Endodermal cell (in vitro differentiated cells): ENCODE measurements around the gene HDAC4. TPM values are rescaled to one million over a fixed set of nuclear protein-coding genes. Genes with fewer than 3 reads are reported as not detected.

Experiments
- DNase-seq: peaks from one replicate; pipeline ENCODE4 v3.0.0-alpha.2; 2017
- H3K27ac ChIP-seq: 2 replicates; pipeline ENCODE4 v1.5.1; 2013; ENCODE audit warnings: mild to moderate bottlenecking, low read depth, low read length, moderate library complexity
- H3K27me3 ChIP-seq: 2 replicates; pipeline ENCODE4 v1.6.1; 2013; ENCODE audit warnings: mild to moderate bottlenecking, low read length, moderate library complexity; ENCODE audit not compliant: insufficient read depth, control insufficient read depth, poor library complexity, severe bottlenecking
- H3K36me3 ChIP-seq: 2 replicates; pipeline ENCODE4 v1.7.0; 2013; ENCODE audit warnings: mild to moderate bottlenecking, low read length, moderate library complexity; ENCODE audit not compliant: control insufficient read depth, insufficient read depth
- H3K4me1 ChIP-seq: one replicate; pipeline ENCODE4 v1.7.0; 2013; ENCODE audit warnings: low read length; ENCODE audit not compliant: control insufficient read depth, insufficient read depth
- H3K4me3 ChIP-seq: 2 replicates; pipeline ENCODE4 v1.5.1; 2013; ENCODE audit warnings: mild to moderate bottlenecking, low read length, moderate library complexity
- H3K9ac ChIP-seq: 2 replicates; pipeline ENCODE4 v1.6.1; 2013; ENCODE audit warnings: mild to moderate bottlenecking, low read length, moderate library complexity; ENCODE audit not compliant: poor library complexity, severe bottlenecking; ENCODE audit errors: extremely low read depth
- H3K9me3 ChIP-seq: 2 replicates; pipeline ENCODE4 v1.6.1; 2013; ENCODE audit warnings: mild to moderate bottlenecking, low read length, moderate library complexity; ENCODE audit not compliant: control insufficient read depth
- H3K27ac Mint-ChIP-seq: 2 replicates; pipeline ENCODE4 v1.8.0; 2020; ENCODE audit warnings: mixed read lengths
- H3K27me3 Mint-ChIP-seq: 2 replicates; pipeline ENCODE4 v1.8.0; 2021; ENCODE audit warnings: mild to moderate bottlenecking, mixed read lengths; ENCODE audit not compliant: insufficient read depth
- H3K36me3 Mint-ChIP-seq: 2 replicates; pipeline ENCODE4 v1.8.0; 2020; ENCODE audit warnings: low read depth, mixed read lengths
- H3K4me1 Mint-ChIP-seq: 2 replicates; pipeline ENCODE4 v1.8.0; 2020; ENCODE audit warnings: mixed read lengths
- H3K4me3 Mint-ChIP-seq: 2 replicates; pipeline ENCODE4 v1.8.0; 2020; ENCODE audit warnings: mild to moderate bottlenecking, moderate library complexity, mixed read lengths
- H3K9me3 Mint-ChIP-seq: 2 replicates; pipeline ENCODE4 v1.8.0; 2020; ENCODE audit warnings: mild to moderate bottlenecking, mixed read lengths
- CTCF ChIP-seq: fragments of 200-600 bp; sonication (generic); conservative IDR thresholded peaks from 2 replicates; pipeline ENCODE4 v1.5.0; 2021; ENCODE audit warnings: antibody characterized with exemption, mild to moderate bottlenecking
- WGBS, 2 experiments: methylation state at CpG; one replicate each; pipeline versions ENCODE4 v1.1.5 to v1.1.7; 2013; ENCODE audit warnings: missing lambda C conversion rate in 2 of 2, mixed read lengths in 1 of 2; ENCODE audit not compliant: insufficient coverage in 1 of 2, insufficient read length in 1 of 2; 5-methylcytosine and 5-hydroxymethylcytosine counted together
- total RNA-seq, 2 donors: library from RNA; stranded (reverse); fragmentation: NEBNext Ultra II Directional in 1 of 2; extraction: Animal tissue kit (Norgen Biotek cat#: 25700) in 1 of 2; gene quantifications; 2 replicates in 1 of 2; 3 replicates in 1 of 2; pipeline ENCODE4 v1.2.1, GENCODE V29; 2021

The HDAC4 gene
- total RNA-seq, 2 donors from 2014 or later, result 45.7 to 51.2 TPM

- H3K27ac ChIP-seq, result no peak overlapping the region
- no peaks in the 10 kb centered on the region for H3K27me3 ChIP-seq
- H3K4me1 Mint-ChIP-seq, result no peaks in the 10 kb centered on the region
- H3K36me3 Mint-ChIP-seq, result peaks cover 54% of the 10 kb centered on the region
- WGBS, 2 experiments, result 90 to 94% methylated on average over 1 to 6 of the region's 6 CpGs
- H3K9ac ChIP-seq, result no peak overlapping the region
- no peak overlapping the region for H3K4me3 ChIP-seq
- H3K4me1 ChIP-seq, result no peaks in the 10 kb centered on the region
- no peaks in the 10 kb centered on the region for H3K9me3 ChIP-seq
- H3K36me3 ChIP-seq, result peaks cover 5% of the 10 kb centered on the region
- no peak overlapping the region for H3K27ac Mint-ChIP-seq
- DNase-seq, result no peak
- no peaks in the 10 kb centered on the region for H3K9me3 Mint-ChIP-seq
- TF ChIP-seq CTCF, result no peak
- H3K27me3 Mint-ChIP-seq, result no peaks in the 10 kb centered on the region
- H3K4me3 Mint-ChIP-seq, result no peak overlapping the region
These were observed 264.1 kb downstream of the HDAC4 start for GRCh38 chr2:239136762-239137161.

GRCh38 chr2:239136203-239136602 is 264.6 kb downstream of the HDAC4 start:
- peaks cover 5% of the 10 kb centered on the region for H3K36me3 ChIP-seq
- Mint-ChIP-seq H3K9me3 (no peaks in the 10 kb centered on the region), H3K4me1 (no peaks in the 10 kb centered on the region), H3K27me3 (no peaks in the 10 kb centered on the region), H3K27ac (no peak overlapping the region), H3K4me3 (no peak overlapping the region), H3K36me3 (peaks cover 55% of the 10 kb centered on the region)
- no peak for DNase-seq
- no peak overlapping the region for H3K4me3 ChIP-seq
- no peak overlapping the region for H3K9ac ChIP-seq
- WGBS, 2 experiments, result 74 to 90% methylated on average over 3 of the region's 3 CpGs
- H3K4me1 ChIP-seq, result no peaks in the 10 kb centered on the region
- H3K27ac ChIP-seq, result no peak overlapping the region
- H3K27me3 ChIP-seq, result no peaks in the 10 kb centered on the region
- TF ChIP-seq CTCF, result no peak
- no peaks in the 10 kb centered on the region for H3K9me3 ChIP-seq

- Histone ChIP-seq H3K4me1 (no peaks in the 10 kb centered on the region), H3K27me3 (no peaks in the 10 kb centered on the region), H3K36me3 (peaks cover 5% of the 10 kb centered on the region), H3K9me3 (no peaks in the 10 kb centered on the region), H3K9ac (no peak overlapping the region), H3K27ac (no peak overlapping the region), H3K4me3 (no peak overlapping the region)
- 93 to 95% methylated on average over 9 to 10 of the region's 10 CpGs for WGBS, 2 experiments
- peaks cover 55% of the 10 kb centered on the region for H3K36me3 Mint-ChIP-seq
- H3K4me1 Mint-ChIP-seq, result no peaks in the 10 kb centered on the region
- H3K9me3 Mint-ChIP-seq, result no peaks in the 10 kb centered on the region
- no peaks in the 10 kb centered on the region for H3K27me3 Mint-ChIP-seq
- no peak for DNase-seq
- H3K27ac Mint-ChIP-seq, result no peak overlapping the region
- no peak overlapping the region for H3K4me3 Mint-ChIP-seq
- TF ChIP-seq CTCF, result no peak
These were observed 265.3 kb downstream of the HDAC4 start for GRCh38 chr2:239135531-239135930.
